ENCODE measurements around the gene HDGFL1. TPM values are rescaled to one million over a fixed set of nuclear protein-coding genes. Genes with fewer than 3 reads are reported as not detected.

HDGFL1 gene
- total RNA-seq, 1 donor from 2014 or later: not detected

- no peaks in the 10 kb centered on the region for H3K27me3 Mint-ChIP-seq (ENCODE audit: unreplicated experiment)
- no peak for DNase-seq (ENCODE audit: extremely low spot score, unreplicated experiment)
- no peak overlapping the region for H3K4me3 Mint-ChIP-seq (ENCODE audit: unreplicated experiment)
- H3K4me1 Mint-ChIP-seq (ENCODE audit: unreplicated experiment): no peaks in the 10 kb centered on the region
- no peak for TF ChIP-seq CTCF (IDR thresholded peaks at IDR 0.05)
- no peaks in the 10 kb centered on the region for H3K36me3 Mint-ChIP-seq (ENCODE audit: unreplicated experiment)
- H3K9me3 Mint-ChIP-seq (ENCODE audit: unreplicated experiment): peaks cover 6% of the 10 kb centered on the region
- no peak overlapping the region for H3K27ac Mint-ChIP-seq (ENCODE audit: unreplicated experiment)
Observed at GRCh38 chr6:22536122-22536521, 33.2 kb upstream of the HDGFL1 start.

- Mint-ChIP-seq H3K9me3 (ENCODE audit: unreplicated experiment) (peaks cover 3% of the 10 kb centered on the region), H3K4me3 (ENCODE audit: unreplicated experiment) (no peak overlapping the region), H3K4me1 (ENCODE audit: unreplicated experiment) (no peaks in the 10 kb centered on the region), H3K27me3 (ENCODE audit: unreplicated experiment) (no peaks in the 10 kb centered on the region), H3K36me3 (ENCODE audit: unreplicated experiment) (no peaks in the 10 kb centered on the region), H3K27ac (ENCODE audit: unreplicated experiment) (no peak overlapping the region)
- no peak for DNase-seq (ENCODE audit: extremely low spot score, unreplicated experiment)
- no peak for TF ChIP-seq CTCF (IDR thresholded peaks at IDR 0.05)
Observed at GRCh38 chr6:22544476-22544875, 24.9 kb upstream of the HDGFL1 start.

GRCh38 chr6:22545051-22545450, 24.3 kb upstream of the HDGFL1 start:
- Mint-ChIP-seq H3K4me3 (ENCODE audit: unreplicated experiment) (no peak overlapping the region), H3K4me1 (ENCODE audit: unreplicated experiment) (peaks cover under 1% of the 10 kb centered on the region), H3K9me3 (ENCODE audit: unreplicated experiment) (peaks cover 3% of the 10 kb centered on the region), H3K27ac (ENCODE audit: unreplicated experiment) (no peak overlapping the region), H3K27me3 (ENCODE audit: unreplicated experiment) (no peaks in the 10 kb centered on the region), H3K36me3 (ENCODE audit: unreplicated experiment) (no peaks in the 10 kb centered on the region)
- TF ChIP-seq CTCF (IDR thresholded peaks at IDR 0.05): no peak
- no peak for DNase-seq (ENCODE audit: extremely low spot score, unreplicated experiment)

- TF ChIP-seq CTCF (IDR thresholded peaks at IDR 0.05): no peak
- Mint-ChIP-seq H3K4me1 (ENCODE audit: unreplicated experiment) (peaks cover 10% of the 10 kb centered on the region), H3K27me3 (ENCODE audit: unreplicated experiment) (no peaks in the 10 kb centered on the region), H3K9me3 (ENCODE audit: unreplicated experiment) (peaks cover under 1% of the 10 kb centered on the region), H3K4me3 (ENCODE audit: unreplicated experiment) (no peak overlapping the region), H3K36me3 (ENCODE audit: unreplicated experiment) (no peaks in the 10 kb centered on the region), H3K27ac (ENCODE audit: unreplicated experiment) (no peak overlapping the region)
- no peak for DNase-seq (ENCODE audit: extremely low spot score, unreplicated experiment)
Observed at GRCh38 chr6:22546236-22546635, 23.1 kb upstream of the HDGFL1 start.

GRCh38 chr6:22550971-22551670, 18.2 kb upstream of the HDGFL1 start:
- Mint-ChIP-seq H3K27me3 (ENCODE audit: unreplicated experiment) (no peaks in the 10 kb centered on the region), H3K9me3 (ENCODE audit: unreplicated experiment) (peaks cover 6% of the 10 kb centered on the region), H3K36me3 (ENCODE audit: unreplicated experiment) (no peaks in the 10 kb centered on the region), H3K4me3 (ENCODE audit: unreplicated experiment) (no peak overlapping the region), H3K27ac (ENCODE audit: unreplicated experiment) (peak overlapping the region; percentile 63), H3K4me1 (ENCODE audit: unreplicated experiment) (peaks cover 20% of the 10 kb centered on the region)
- no peak for TF ChIP-seq CTCF (IDR thresholded peaks at IDR 0.05)
- DNase-seq (ENCODE audit: extremely low spot score, unreplicated experiment): no peak

All from osteocyte (in vitro differentiated cells).